ENCODE measurements around the gene B4GALNT4.
"Not testable (repeated sequence)": the region's sequence is repeated elsewhere in the genome, so short reads cannot be mapped to it uniquely, and the experiment has no call there.

Gene B4GALNT4

GRCh38 chr11:344836-345578, 24.3 kb upstream of the B4GALNT4 start:
- Histone ChIP-seq H2AFZ (ENCODE audit: low read depth, low read length) (no peak overlapping the region), H3K4me3 (ENCODE audit: low read length) (no peak overlapping the region), H3K9me3 (ENCODE audit: low read length) (no peaks in the 10 kb centered on the region), H3K4me1 (ENCODE audit: insufficient read depth, low read length) (peaks cover 17% of the 10 kb centered on the region), H3K36me3 (ENCODE audit: insufficient read depth, low read length) (no peaks in the 10 kb centered on the region), H3K27me3 (ENCODE audit: insufficient read depth, low read length) (no peaks in the 10 kb centered on the region)

GRCh38 chr11:346529-346928, 22.8 kb upstream of the B4GALNT4 start:
- Histone ChIP-seq H3K27me3 (ENCODE audit: insufficient read depth, low read length) (no peaks in the 10 kb centered on the region), H2AFZ (ENCODE audit: low read depth, low read length) (no peak overlapping the region), H3K4me1 (ENCODE audit: insufficient read depth, low read length) (peaks cover 10% of the 10 kb centered on the region), H3K36me3 (ENCODE audit: insufficient read depth, low read length) (no peaks in the 10 kb centered on the region), H3K9me3 (ENCODE audit: low read length) (no peaks in the 10 kb centered on the region), H3K4me3 (ENCODE audit: low read length) (no peak overlapping the region)

DNA sequence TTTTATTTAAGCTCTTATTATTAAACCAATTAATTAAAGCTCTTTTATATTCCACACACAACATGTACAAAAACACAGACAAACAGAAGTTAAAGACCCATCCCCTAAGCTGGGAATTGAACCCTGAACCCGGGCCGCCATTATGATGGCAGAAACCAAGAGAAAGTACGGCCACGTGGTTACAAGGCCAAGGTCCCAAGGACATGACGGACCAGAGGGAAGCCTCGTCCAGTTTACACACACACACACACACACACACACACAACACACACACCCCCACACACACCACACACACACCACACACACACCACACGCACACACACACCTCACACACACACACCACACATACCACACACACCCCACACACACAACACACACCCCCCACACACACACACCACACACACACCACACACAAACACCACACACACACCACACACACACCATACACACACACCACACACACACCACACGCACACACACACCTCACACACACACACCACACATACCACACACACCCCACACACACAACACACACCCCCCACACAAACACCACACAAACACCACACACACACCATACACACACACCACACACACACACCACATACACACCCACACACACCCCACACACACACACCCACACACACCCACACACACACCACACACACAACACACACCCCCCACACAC, 19.9 kb upstream of the B4GALNT4 start:
- not testable (repeated sequence) for H2AFZ ChIP-seq (ENCODE audit: low read depth, low read length); H3K4me1 ChIP-seq (ENCODE audit: insufficient read depth, low read length); H3K4me3 ChIP-seq (ENCODE audit: low read length); H3K36me3 ChIP-seq (ENCODE audit: insufficient read depth, low read length); H3K27me3 ChIP-seq (ENCODE audit: insufficient read depth, low read length); H3K9me3 ChIP-seq (ENCODE audit: low read length)

- H3K4me3 ChIP-seq (ENCODE audit: low read length); H3K36me3 ChIP-seq (ENCODE audit: insufficient read depth, low read length); H2AFZ ChIP-seq (ENCODE audit: low read depth, low read length); H3K4me1 ChIP-seq (ENCODE audit: insufficient read depth, low read length); H3K27me3 ChIP-seq (ENCODE audit: insufficient read depth, low read length); H3K9me3 ChIP-seq (ENCODE audit: low read length): not testable (repeated sequence)
Observed at GRCh38 chr11:350033-350722, 19.1 kb upstream of the B4GALNT4 start.

DNA sequence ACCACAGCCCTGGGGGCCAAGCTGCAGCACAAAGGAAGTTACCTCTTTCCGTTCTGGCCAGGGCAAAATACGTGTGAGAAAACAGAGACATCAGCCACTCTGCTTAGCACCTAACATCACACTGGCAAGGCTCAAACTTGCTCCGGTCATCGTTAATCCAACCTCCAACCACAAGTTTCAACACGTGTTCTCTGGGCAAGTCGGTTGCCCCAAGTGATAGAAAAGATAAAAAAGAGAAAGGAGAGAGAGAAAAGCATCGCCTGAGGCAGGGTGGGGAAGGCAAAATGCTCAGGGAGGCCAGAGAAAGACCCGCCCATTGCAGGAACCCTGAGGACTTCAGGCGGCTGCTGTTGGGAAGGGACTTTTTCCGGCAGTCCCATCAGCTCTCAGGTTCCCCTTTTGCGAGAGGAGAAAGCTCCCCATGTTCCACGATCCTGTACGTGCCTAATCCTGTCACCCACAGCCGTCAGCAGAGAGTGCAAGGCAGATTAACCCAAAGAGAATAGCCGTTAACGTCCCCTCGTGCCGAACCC, 18.5 kb upstream of the B4GALNT4 start:
- Histone ChIP-seq H2AFZ (ENCODE audit: low read depth, low read length) (no peak overlapping the region), H3K36me3 (ENCODE audit: insufficient read depth, low read length) (no peaks in the 10 kb centered on the region), H3K27me3 (ENCODE audit: insufficient read depth, low read length) (no peaks in the 10 kb centered on the region), H3K9me3 (ENCODE audit: low read length) (no peaks in the 10 kb centered on the region), H3K4me3 (ENCODE audit: low read length) (no peak overlapping the region), H3K4me1 (ENCODE audit: insufficient read depth, low read length) (peaks cover 6% of the 10 kb centered on the region)

DNA sequence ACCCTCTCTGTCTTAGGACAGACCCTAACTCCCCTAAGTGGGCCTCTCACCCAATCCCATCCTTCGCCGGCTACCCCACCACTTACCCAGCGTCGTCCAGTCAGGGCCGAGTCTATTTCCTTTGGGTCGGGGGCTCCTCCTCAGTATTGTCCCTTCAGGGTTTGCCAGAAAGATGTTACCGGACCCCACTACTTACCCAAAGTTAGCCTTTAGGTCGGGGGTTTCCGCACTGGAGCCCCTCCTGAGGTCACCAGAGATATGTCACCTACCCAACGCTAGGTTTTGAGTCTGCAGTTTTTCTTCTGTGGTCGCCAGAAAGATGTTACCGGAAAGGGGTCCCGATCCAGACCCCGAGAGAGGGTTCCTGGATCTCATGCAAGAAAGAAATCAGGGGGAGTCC, 17.9 kb upstream of the B4GALNT4 start:
- Histone ChIP-seq H3K4me1 (ENCODE audit: insufficient read depth, low read length) (peaks cover 6% of the 10 kb centered on the region), H3K4me3 (ENCODE audit: low read length) (no peak overlapping the region), H3K9me3 (ENCODE audit: low read length) (no peaks in the 10 kb centered on the region), H3K36me3 (ENCODE audit: insufficient read depth, low read length) (no peaks in the 10 kb centered on the region), H3K27me3 (ENCODE audit: insufficient read depth, low read length) (no peaks in the 10 kb centered on the region), H2AFZ (ENCODE audit: low read depth, low read length) (no peak overlapping the region)

DNA sequence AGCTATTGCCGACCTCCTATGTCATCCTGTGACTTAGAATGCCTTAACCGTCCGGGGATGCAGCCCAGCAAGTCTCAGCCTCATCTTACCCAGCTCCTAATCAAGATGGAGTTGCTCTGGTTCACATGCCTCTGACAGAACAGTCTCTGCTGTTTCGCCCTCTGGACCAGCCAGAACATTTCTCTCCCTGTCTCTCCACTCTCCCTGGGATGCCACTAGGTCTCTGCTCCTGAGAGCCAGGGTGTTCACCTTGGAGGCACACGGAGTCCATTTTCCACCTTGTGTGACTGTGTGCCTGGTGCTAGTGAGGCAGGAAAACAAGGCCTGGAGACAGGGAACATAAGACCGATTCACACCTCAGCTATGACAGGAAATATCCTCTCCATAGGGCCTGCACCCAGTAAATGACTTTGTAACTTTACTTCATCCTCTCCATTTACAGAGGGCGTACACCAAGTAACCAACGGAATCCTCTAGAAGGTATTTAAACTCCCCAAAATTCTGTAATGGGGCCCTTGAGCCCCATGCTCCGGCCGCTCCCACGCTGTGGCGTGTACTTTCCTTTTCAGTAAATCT, 16.8 kb upstream of the B4GALNT4 start:
- H3K9me3 ChIP-seq (ENCODE audit: low read length), result no peaks in the 10 kb centered on the region
- H3K4me3 ChIP-seq (ENCODE audit: low read length), result no peak overlapping the region
- H3K36me3 ChIP-seq (ENCODE audit: insufficient read depth, low read length), result no peaks in the 10 kb centered on the region
- no peak overlapping the region for H2AFZ ChIP-seq (ENCODE audit: low read depth, low read length)
- peaks cover 6% of the 10 kb centered on the region for H3K4me1 ChIP-seq (ENCODE audit: insufficient read depth, low read length)
- no peaks in the 10 kb centered on the region for H3K27me3 ChIP-seq (ENCODE audit: insufficient read depth, low read length)

DNA sequence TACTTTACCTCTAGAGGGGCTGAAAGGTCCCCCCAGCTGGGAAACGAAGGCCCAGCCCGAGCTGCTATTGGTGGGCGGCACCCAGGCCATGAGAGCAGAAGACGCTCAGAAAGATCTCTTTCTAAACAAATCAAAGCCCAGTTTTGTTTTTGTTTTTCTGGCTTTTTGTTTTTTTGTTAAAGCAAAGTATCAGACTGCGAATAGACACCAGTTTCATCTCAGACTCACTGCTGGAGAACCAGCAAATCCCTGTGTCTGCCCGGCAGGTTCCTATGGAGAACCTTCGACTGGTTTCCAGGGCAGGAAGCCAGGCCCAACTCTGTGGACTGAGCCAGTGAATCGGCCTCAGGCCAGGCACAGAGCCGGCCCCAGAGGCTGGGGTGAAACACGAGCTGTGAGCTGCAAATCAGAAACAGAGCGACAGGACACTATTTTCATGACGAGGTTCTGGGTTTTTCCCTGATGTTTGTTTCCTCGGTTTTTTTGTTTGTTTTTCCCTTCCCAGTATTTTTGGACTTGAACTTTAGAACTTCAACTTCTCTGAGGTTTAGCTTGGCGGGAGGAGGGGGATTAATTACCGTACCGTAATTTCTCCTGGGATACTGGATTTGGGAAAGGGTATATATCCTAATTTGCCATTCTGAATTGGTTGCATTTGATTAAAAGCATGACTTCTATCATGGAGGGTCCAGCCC, 16.0 kb upstream of the B4GALNT4 start:
- Histone ChIP-seq H3K9me3 (ENCODE audit: low read length) (no peaks in the 10 kb centered on the region), H2AFZ (ENCODE audit: low read depth, low read length) (no peak overlapping the region), H3K4me1 (ENCODE audit: insufficient read depth, low read length) (peaks cover 10% of the 10 kb centered on the region), H3K36me3 (ENCODE audit: insufficient read depth, low read length) (no peaks in the 10 kb centered on the region), H3K27me3 (ENCODE audit: insufficient read depth, low read length) (no peaks in the 10 kb centered on the region), H3K4me3 (ENCODE audit: low read length) (no peak overlapping the region)

DNA sequence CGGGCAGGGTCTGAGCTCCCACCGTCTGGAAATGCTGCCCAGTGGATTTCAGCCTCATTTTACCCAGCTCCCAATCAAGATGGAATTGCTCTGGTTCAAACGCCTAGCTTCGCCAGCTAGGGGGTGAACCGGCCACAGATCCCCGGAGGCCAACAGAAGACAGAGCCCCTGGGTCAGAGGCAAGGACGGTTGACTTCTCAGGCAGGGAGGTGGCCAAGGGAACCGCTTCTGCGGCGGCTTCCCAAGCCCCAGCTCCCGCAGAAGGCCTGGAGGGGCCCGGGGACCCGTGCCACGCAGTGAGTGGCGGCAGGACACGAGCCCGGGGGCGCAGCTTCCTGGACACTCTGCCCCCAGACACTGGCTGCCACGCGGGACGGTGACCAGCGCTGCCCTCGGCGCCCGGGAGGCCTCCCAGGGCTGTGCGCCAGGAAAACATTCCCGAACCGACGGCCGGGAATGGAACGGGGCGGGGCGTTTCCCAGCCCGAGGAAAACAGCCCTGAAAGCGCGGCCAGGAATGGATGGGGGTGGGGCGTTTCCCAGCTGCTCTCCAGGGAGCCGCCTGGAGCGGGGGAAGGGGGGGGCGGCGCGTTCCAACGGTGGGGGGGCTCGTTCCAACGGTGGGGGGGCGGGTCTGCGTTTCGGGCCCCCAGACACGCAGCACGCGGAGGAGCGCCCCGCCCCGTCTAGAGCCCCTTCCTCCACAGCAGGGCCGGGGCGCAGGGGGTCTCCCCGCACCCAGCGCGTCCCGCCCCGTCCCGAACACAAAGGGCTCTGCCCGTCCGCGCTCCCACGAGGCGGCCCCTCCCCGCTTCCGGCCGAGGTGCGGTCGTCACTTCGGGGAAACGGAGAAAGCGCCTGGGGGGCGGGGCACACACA, 13.5 kb upstream of the B4GALNT4 start:
- peaks cover 10% of the 10 kb centered on the region for H3K4me1 ChIP-seq (ENCODE audit: insufficient read depth, low read length)
- H3K9me3 ChIP-seq (ENCODE audit: low read length), result peaks cover 3% of the 10 kb centered on the region
- no peaks in the 10 kb centered on the region for H3K36me3 ChIP-seq (ENCODE audit: insufficient read depth, low read length)
- H3K4me3 ChIP-seq (ENCODE audit: low read length), result no peak overlapping the region
- H3K27me3 ChIP-seq (ENCODE audit: insufficient read depth, low read length), result no peaks in the 10 kb centered on the region
- H2AFZ ChIP-seq (ENCODE audit: low read depth, low read length), result no peak overlapping the region

GRCh38 chr11:356610-357009, 12.7 kb upstream of the B4GALNT4 start:
- H2AFZ ChIP-seq (ENCODE audit: low read depth, low read length), result no peak overlapping the region
- H3K4me1 ChIP-seq (ENCODE audit: insufficient read depth, low read length), result peaks cover 10% of the 10 kb centered on the region
- H3K4me3 ChIP-seq (ENCODE audit: low read length), result no peak overlapping the region
- no peaks in the 10 kb centered on the region for H3K36me3 ChIP-seq (ENCODE audit: insufficient read depth, low read length)
- H3K27me3 ChIP-seq (ENCODE audit: insufficient read depth, low read length), result no peaks in the 10 kb centered on the region
- peaks cover 7% of the 10 kb centered on the region for H3K9me3 ChIP-seq (ENCODE audit: low read length)

- Histone ChIP-seq H3K27me3 (ENCODE audit: insufficient read depth, low read length) (no peaks in the 10 kb centered on the region), H3K36me3 (ENCODE audit: insufficient read depth, low read length) (no peaks in the 10 kb centered on the region), H2AFZ (ENCODE audit: low read depth, low read length) (no peak overlapping the region), H3K9me3 (ENCODE audit: low read length) (peaks cover 7% of the 10 kb centered on the region), H3K4me3 (ENCODE audit: low read length) (no peak overlapping the region), H3K4me1 (ENCODE audit: insufficient read depth, low read length) (peaks cover 10% of the 10 kb centered on the region)
Observed at GRCh38 chr11:357582-357981, 11.7 kb upstream of the B4GALNT4 start.
